Measurements from ENCODE around the gene RNU2-1.
"Not testable (repeated sequence)": the region's sequence is repeated elsewhere in the genome, so short reads cannot be mapped to it uniquely, and the experiment has no call there.

The RNU2-1 gene

GRCh38 chr17:43233877-43234276 lies at the start of gene RNU2-1:
TSS of gene RNU2-1 (minus strand) at chr17:43233977.
- DNase-seq, result not testable (repeated sequence)

GRCh38 chr17:43272914-43273313 lies 39.1 kb upstream of the RNU2-1 start:
- not testable (repeated sequence) for DNase-seq

GRCh38 chr17:43272483-43272882 lies 38.7 kb upstream of the RNU2-1 start:
- not testable (repeated sequence) for DNase-seq

GRCh38 chr17:43270552-43271504 lies 37.1 kb upstream of the RNU2-1 start:
- not testable (repeated sequence) for DNase-seq

- not testable (repeated sequence) for DNase-seq
Measured at GRCh38 chr17:43246456-43246855, 12.7 kb upstream of the RNU2-1 start.

- DNase-seq, result not testable (repeated sequence)
Measured at GRCh38 chr17:43240596-43241352, 7.0 kb upstream of the RNU2-1 start.

GRCh38 chr17:43239597-43239996 lies 5.8 kb upstream of the RNU2-1 start:
- DNase-seq, result not testable (repeated sequence)

GRCh38 chr17:43233263-43233662 lies 514 bp downstream of the RNU2-1 start:
- not testable (repeated sequence) for DNase-seq

- not testable (repeated sequence) for DNase-seq
Measured at GRCh38 chr17:43232021-43232699, 1.6 kb downstream of the RNU2-1 start.

- DNase-seq, result not testable (repeated sequence)
Measured at GRCh38 chr17:43231205-43232020, 2.4 kb downstream of the RNU2-1 start.

GRCh38 chr17:43228020-43228782 lies 5.6 kb downstream of the RNU2-1 start, which contains the start of gene CCDC200:
TSS of gene CCDC200 (minus strand) at chr17:43228623. CDS start at chr17:43228554, 69 bp downstream.
- not testable (repeated sequence) for DNase-seq

GRCh38 chr17:43226393-43226792 lies 7.4 kb downstream of the RNU2-1 start:
- no peak for DNase-seq

GRCh38 chr17:43224146-43224705 lies 9.6 kb downstream of the RNU2-1 start:
- no peak for DNase-seq

- no peak for DNase-seq
Measured at GRCh38 chr17:43220511-43221125, 13.2 kb downstream of the RNU2-1 start.

GRCh38 chr17:43219746-43220380 lies 13.9 kb downstream of the RNU2-1 start:
- no peak for DNase-seq

- DNase-seq, result no peak
Measured at GRCh38 chr17:43219001-43219400, 14.8 kb downstream of the RNU2-1 start.

- no peak for DNase-seq
Measured at GRCh38 chr17:43217614-43218087, 16.1 kb downstream of the RNU2-1 start.

- no peak for DNase-seq
Measured at GRCh38 chr17:43216762-43217613, 16.8 kb downstream of the RNU2-1 start.

- DNase-seq, result no peak
Measured at GRCh38 chr17:43216369-43216761, 17.4 kb downstream of the RNU2-1 start.
